DND-41 (cell line): Measurements from ENCODE around the gene CLPTM1L.

Experiments used
- ATAC-seq: fragments of 200-7000 bp; cut with Tn5 transposase; 3 replicates; pipeline ENCODE4 v1.9.1; 2021; ENCODE audit warnings: low read depth; ENCODE audit not compliant: insufficient read depth
- DNase-seq: peaks from one replicate; pipeline ENCODE4 v3.0.0-alpha.2; 2020
- H2AFZ ChIP-seq: 2 replicates; pipeline ENCODE4 v1.6.0; 2012; ENCODE audit warnings: low read depth, low read length
- H3K27ac ChIP-seq: 2 replicates; pipeline ENCODE4 v1.5.1; 2012; ENCODE audit warnings: low read length, inconsistent platforms
- H3K27me3 ChIP-seq: fragments of 200-600 bp; sonication (generic); 2 replicates; pipeline ENCODE4 v1.6.0; 2012; ENCODE audit warnings: low read length, mild to moderate bottlenecking, inconsistent platforms; ENCODE audit not compliant: insufficient read depth, poor library complexity
- H3K36me3 ChIP-seq: 2 replicates; pipeline ENCODE4 v1.5.1; 2012; ENCODE audit warnings: low read length, inconsistent platforms; ENCODE audit not compliant: insufficient read depth
- H3K4me1 ChIP-seq: 2 replicates; pipeline ENCODE4 v1.5.1; 2012; ENCODE audit warnings: mild to moderate bottlenecking, low read length; ENCODE audit not compliant: insufficient read depth
- H3K4me2 ChIP-seq: 2 replicates; pipeline ENCODE4 v1.6.0; 2012; ENCODE audit warnings: mild to moderate bottlenecking, moderate library complexity, low read length, inconsistent platforms; ENCODE audit not compliant: insufficient read depth
- H3K4me3 ChIP-seq, 2 experiments: fragments of 200-600 bp in 1 of 2; shearing (Covaris generic) in 1 of 2; 2 replicates each; pipeline ENCODE4 v1.5.1; 2012 to 2016; ENCODE audit warnings: inconsistent platforms in 2 of 2, low read length in 2 of 2, mild to moderate bottlenecking in 2 of 2, low read depth in 1 of 2, moderate library complexity in 1 of 2
- H3K79me2 ChIP-seq: 2 replicates; pipeline ENCODE4 v1.6.0; 2012; ENCODE audit warnings: low read length, inconsistent platforms; ENCODE audit not compliant: insufficient read depth
- H3K9ac ChIP-seq: 2 replicates; pipeline ENCODE4 v1.6.0; 2012; ENCODE audit warnings: low read depth, mild to moderate bottlenecking, inconsistent platforms, low read length, moderate library complexity
- H3K9me3 ChIP-seq: 2 replicates; pipeline ENCODE4 v1.5.1; 2012; ENCODE audit warnings: low read length, moderate library complexity, mild to moderate bottlenecking, inconsistent platforms; ENCODE audit not compliant: insufficient read depth, severe bottlenecking
- H4K20me1 ChIP-seq: 2 replicates; pipeline ENCODE4 v1.6.0; 2012; ENCODE audit warnings: low read length; ENCODE audit not compliant: insufficient read depth
- EZH2 ChIP-seq: IDR thresholded peaks from 3 replicates; pipeline ENCODE4 v1.6.1; 2012; ENCODE audit warnings: borderline replicate concordance, low read depth, mild to moderate bottlenecking, moderate library complexity, low read length, inconsistent platforms; ENCODE audit not compliant: severe bottlenecking
- TF ChIP-seq, protein P1 (sequence below): IDR thresholded peaks from 2 replicates; pipeline ENCODE4 v1.5.1; 2012; ENCODE audit warnings: borderline replicate concordance, low read length, moderate library complexity, mild to moderate bottlenecking; ENCODE audit not compliant: poor library complexity, severe bottlenecking; ENCODE audit errors: extremely low read depth

Gene CLPTM1L

DNA sequence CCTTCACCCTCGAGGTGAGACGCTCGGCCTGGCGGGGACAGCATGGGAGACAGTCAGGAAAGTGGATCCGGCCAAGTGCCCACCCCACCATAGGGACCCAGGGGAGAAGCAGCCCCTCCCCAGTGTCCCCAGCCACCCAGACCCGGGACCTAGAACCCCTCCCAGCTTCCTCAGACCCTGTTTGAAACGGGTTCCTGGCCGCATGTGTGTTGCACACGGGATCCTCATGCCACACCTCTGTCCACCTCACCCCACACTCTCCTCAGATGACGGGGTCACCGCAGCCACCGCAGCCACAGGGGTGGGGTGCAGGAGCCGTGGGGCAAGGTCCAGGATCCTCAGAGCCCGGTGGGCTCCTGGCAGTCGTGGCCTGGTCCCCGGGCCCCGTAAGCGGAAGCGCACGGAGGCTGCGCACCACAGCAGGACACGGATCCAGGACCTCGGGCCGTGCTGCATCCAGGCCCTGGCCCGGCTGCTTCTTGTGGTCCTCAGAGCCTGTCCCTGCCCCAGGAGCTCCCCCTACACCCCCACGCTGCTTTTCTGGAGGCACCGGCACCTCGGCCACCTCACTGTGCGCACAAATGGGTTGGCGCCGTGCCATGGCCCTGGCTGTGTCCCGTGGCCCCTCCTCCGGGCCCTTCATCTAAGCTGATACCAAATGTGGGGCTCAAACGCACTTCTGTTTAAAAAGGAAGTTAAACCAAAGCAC lies 65.3 kb downstream of the CLPTM1L start:
- H3K4me3 ChIP-seq = no peak overlapping the region
- no peak for DNase-seq
- H4K20me1 ChIP-seq = no peaks in the 10 kb centered on the region; the same call in none of the 2 replicates
- peaks cover under 1% of the 10 kb centered on the region; the same call in 1 of the 2 replicates for H3K79me2 ChIP-seq
- H3K4me1 ChIP-seq = peaks cover 10% of the 10 kb centered on the region
- peak overlapping the region; percentile 10; the same call in 1 of the 2 replicates for H3K27ac ChIP-seq
- H3K9ac ChIP-seq = no peak overlapping the region
- H3K9me3 ChIP-seq = peaks cover 2% of the 10 kb centered on the region
- ATAC-seq = no peak
- no peak overlapping the region for H3K4me2 ChIP-seq
- H3K36me3 ChIP-seq = peaks cover 16% of the 10 kb centered on the region
- no peaks in the 10 kb centered on the region for H3K27me3 ChIP-seq
- no peak for TF ChIP-seq EZH2
- TF ChIP-seq, protein P1, sequence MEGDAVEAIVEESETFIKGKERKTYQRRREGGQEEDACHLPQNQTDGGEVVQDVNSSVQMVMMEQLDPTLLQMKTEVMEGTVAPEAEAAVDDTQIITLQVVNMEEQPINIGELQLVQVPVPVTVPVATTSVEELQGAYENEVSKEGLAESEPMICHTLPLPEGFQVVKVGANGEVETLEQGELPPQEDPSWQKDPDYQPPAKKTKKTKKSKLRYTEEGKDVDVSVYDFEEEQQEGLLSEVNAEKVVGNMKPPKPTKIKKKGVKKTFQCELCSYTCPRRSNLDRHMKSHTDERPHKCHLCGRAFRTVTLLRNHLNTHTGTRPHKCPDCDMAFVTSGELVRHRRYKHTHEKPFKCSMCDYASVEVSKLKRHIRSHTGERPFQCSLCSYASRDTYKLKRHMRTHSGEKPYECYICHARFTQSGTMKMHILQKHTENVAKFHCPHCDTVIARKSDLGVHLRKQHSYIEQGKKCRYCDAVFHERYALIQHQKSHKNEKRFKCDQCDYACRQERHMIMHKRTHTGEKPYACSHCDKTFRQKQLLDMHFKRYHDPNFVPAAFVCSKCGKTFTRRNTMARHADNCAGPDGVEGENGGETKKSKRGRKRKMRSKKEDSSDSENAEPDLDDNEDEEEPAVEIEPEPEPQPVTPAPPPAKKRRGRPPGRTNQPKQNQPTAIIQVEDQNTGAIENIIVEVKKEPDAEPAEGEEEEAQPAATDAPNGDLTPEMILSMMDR = no peak
- H2AFZ ChIP-seq = no peak overlapping the region

DNA sequence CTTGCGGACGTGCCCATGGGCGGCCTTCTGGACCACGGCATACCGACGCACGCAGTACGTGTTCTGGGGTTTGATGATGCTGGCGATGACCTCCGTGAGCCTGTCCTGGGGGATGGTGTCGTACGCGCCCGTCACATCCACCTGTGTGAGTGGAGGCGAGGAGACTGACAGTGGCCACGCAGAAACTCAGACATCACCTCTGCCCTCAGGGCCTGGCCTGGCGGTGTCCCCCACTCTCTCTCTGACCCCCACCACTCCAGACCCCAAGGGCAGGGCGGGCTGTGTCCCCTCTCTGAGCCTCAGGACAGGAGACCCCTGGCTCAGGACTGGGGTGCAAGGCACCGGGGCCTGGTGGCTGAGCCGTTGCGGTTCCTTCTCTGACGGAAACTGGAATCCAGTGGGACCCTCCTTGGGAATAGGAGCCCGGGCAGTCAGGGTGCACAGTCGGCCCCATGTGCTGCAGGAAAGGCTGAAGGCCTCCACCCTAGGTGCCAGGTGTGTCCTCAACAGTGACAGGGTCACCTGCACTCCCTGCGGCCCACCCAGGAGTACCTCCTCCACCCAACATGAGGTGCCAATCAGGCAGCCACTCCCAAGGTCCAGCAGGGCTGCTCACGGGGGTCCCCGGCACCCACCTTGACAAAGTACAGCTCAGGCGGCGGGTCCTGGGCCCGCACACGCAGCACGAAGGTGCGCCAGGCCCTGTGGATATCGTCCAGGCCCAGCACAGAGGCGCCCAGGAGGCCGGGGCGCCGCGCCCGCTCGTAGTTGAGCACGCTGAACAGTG lies 66.0 kb downstream of the CLPTM1L start:
- H3K79me2 ChIP-seq = no peaks in the 10 kb centered on the region
- H3K36me3 ChIP-seq = peaks cover 23% of the 10 kb centered on the region
- TF ChIP-seq, protein P1 = no peak
- TF ChIP-seq EZH2 = no peak

DNA sequence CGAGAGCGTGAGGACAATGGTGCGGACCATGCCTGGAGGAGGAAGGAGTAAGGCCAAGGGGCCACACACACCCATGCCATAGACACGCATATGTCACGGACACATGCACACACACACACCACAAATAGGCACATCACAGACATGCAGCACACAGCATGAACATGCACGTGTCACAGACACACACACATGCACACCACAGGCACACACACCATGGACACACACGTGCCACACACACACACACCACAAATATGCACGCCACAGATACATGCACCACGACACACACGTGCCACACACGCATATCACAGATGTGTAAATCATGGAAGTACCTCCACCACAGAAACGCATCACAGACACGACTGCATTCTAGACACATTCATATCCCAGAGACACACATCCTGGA lies 66.7 kb downstream of the CLPTM1L start:
- no peaks in the 10 kb centered on the region for H3K79me2 ChIP-seq
- H3K36me3 ChIP-seq = peaks cover 23% of the 10 kb centered on the region
- ATAC-seq (no peak), DNase-seq (no peak)
- no peak overlapping the region for H2AFZ ChIP-seq
- no peak overlapping the region; the same call in 1 of the 2 replicates for H3K27ac ChIP-seq
- H3K4me3 ChIP-seq = no peak overlapping the region
- no peaks in the 10 kb centered on the region for H3K27me3 ChIP-seq
- no peaks in the 10 kb centered on the region; the same call in 1 of the 2 replicates for H4K20me1 ChIP-seq
- peaks cover 18% of the 10 kb centered on the region for H3K4me1 ChIP-seq
- H3K9me3 ChIP-seq = peaks cover 2% of the 10 kb centered on the region
- no peak overlapping the region for H3K9ac ChIP-seq
- H3K4me2 ChIP-seq = no peak overlapping the region
- TF ChIP-seq, protein P1 = no peak
- TF ChIP-seq EZH2 = no peak

More for the DNA sequence above, 66.0 kb downstream of the CLPTM1L start:
- no peaks in the 10 kb centered on the region for H3K27me3 ChIP-seq
- H3K9me3 ChIP-seq = peaks cover 2% of the 10 kb centered on the region
- DNase-seq (no peak), ATAC-seq (no peak)
- no peak overlapping the region for H3K4me2 ChIP-seq
- H3K4me1 ChIP-seq = peaks cover 18% of the 10 kb centered on the region
- no peak overlapping the region for H3K27ac ChIP-seq
- no peak overlapping the region for H3K4me3 ChIP-seq
- H2AFZ ChIP-seq = no peak overlapping the region
- no peaks in the 10 kb centered on the region; the same call in 1 of the 2 replicates for H4K20me1 ChIP-seq
- no peak overlapping the region for H3K9ac ChIP-seq
